HepG2 (cell line): ENCODE data around the gene KIF26B. TPM values are rescaled to one million over a fixed set of nuclear protein-coding genes. Genes with fewer than 3 reads are reported as not detected.

Source experiments
- ATAC-seq: fragments of 200-7000 bp; cut with Tn5 transposase; 3 replicates; pipeline ENCODE4 v1.9.1; 2020; ENCODE audit warnings: mild to moderate bottlenecking, moderate library complexity
- BruUV-seq: library from RNA; stranded (reverse); fragments of 400-500 nt; replicated peaks from 2 replicates; lab custom pipeline; 2021; lab: Mats Ljungman, UMichigan
- CTCF ChIA-PET: fragments of 300-600 bp; formaldehyde crosslinking; extraction: SDS; loops from one replicate; lab custom pipeline; 2021; ENCODE audit warnings: low total read pairs, inconsistent platforms, low intra/inter-chr PET ratio; lab: Yijun Ruan, JAX
- POLR2A ChIA-PET: fragments of 350-600 bp; sonication (Branson Sonifier 250); formaldehyde crosslinking; loops from one replicate; lab custom pipeline; 2020; ENCODE audit warnings: antibody characterized with exemption, inconsistent platforms; lab: Yijun Ruan, JAX
- DNase-seq: peaks from one replicate; pipeline ENCODE4 v3.0.0-alpha.2; 2015; ENCODE audit warnings: low spot score
- FAIRE-seq: peaks from 3 replicates; lab custom pipeline; 2011; peaks lifted over from hg19 to GRCh38; lab: Jason Lieb, UNC
- H2AFZ ChIP-seq: one replicate; pipeline ENCODE4 v1.6.1; 2011; ENCODE audit warnings: low read length, inconsistent platforms
- H3K27ac ChIP-seq: fragments of 300-600 bp; 3 replicates; pipeline ENCODE4 v1.8.0; 2011; ENCODE audit warnings: mixed run types, mild to moderate bottlenecking, mixed read lengths, low read length, inconsistent platforms; ENCODE audit not compliant: insufficient read depth; ENCODE audit errors: extremely low read length
- H3K27me3 ChIP-seq, 2 experiments: fragments of 200-600 bp in 1 of 2; 2 replicates in 1 of 2; 3 replicates in 1 of 2; pipeline versions ENCODE4 v1.6.0 to v1.8.0; 2011; ENCODE audit warnings: low read length in 2 of 2, mild to moderate bottlenecking in 2 of 2, moderate library complexity in 2 of 2, inconsistent platforms in 1 of 2; ENCODE audit not compliant: insufficient read depth in 2 of 2, control insufficient read depth in 1 of 2
- H3K36me3 ChIP-seq, 2 experiments: fragments of 200-600 bp in 1 of 2; replicated peaks in 1 of 2; 2 replicates in 1 of 2; 3 replicates in 1 of 2; pipeline versions ENCODE4 v1.5.1 to v1.8.0; 2011; ENCODE audit warnings: low read length in 2 of 2, inconsistent platforms in 1 of 2; ENCODE audit not compliant: insufficient read depth in 2 of 2, control insufficient read depth in 1 of 2
- H3K4me1 ChIP-seq: 2 replicates; pipeline ENCODE4 v1.5.1; 2012; ENCODE audit warnings: low read length, inconsistent platforms; ENCODE audit not compliant: insufficient read depth
- H3K4me2 ChIP-seq: 2 replicates; pipeline ENCODE4 v1.6.0; 2011; ENCODE audit warnings: low read depth, low read length, inconsistent platforms
- H3K4me3 ChIP-seq, 3 experiments: fragments of 200-600 bp in 1 of 3; sonication (generic), shearing (Covaris generic) in 1 of 3; replicated peaks in 1 of 3; 2 replicates each; pipeline ENCODE4 v1.5.1; 2011 to 2016; ENCODE audit warnings: low read length in 3 of 3, inconsistent platforms in 2 of 3, low read depth in 2 of 3, mild to moderate bottlenecking in 2 of 3, control low read depth in 1 of 3, mixed read lengths in 1 of 3; ENCODE audit not compliant: insufficient read depth in 1 of 3
- H3K79me2 ChIP-seq: one replicate; pipeline ENCODE4 v1.6.1; 2011; ENCODE audit warnings: low read length, inconsistent platforms; ENCODE audit not compliant: insufficient read depth
- H3K9ac ChIP-seq: 2 replicates; pipeline ENCODE4 v1.6.0; 2011; ENCODE audit warnings: mild to moderate bottlenecking, low read depth, low read length, inconsistent platforms; ENCODE audit not compliant: insufficient read depth
- H3K9me3 ChIP-seq: 2 replicates; pipeline ENCODE4 v1.5.1; 2012; ENCODE audit warnings: mild to moderate bottlenecking, low read length
- H4K20me1 ChIP-seq: 2 replicates; pipeline ENCODE4 v1.6.0; 2011; ENCODE audit warnings: inconsistent platforms, mild to moderate bottlenecking, low read length, moderate library complexity; ENCODE audit not compliant: insufficient read depth
- HCFC1 ChIP-seq: fragments of 150-350 bp; IDR thresholded peaks from 2 replicates; pipeline ENCODE4 v1.6.1; 2014; ENCODE audit warnings: low read depth, low read length
- POGZ ChIP-seq: sonication (generic); formaldehyde crosslinking; IDR thresholded peaks from 2 replicates; pipeline ENCODE4 v1.4.0; 2020; ENCODE audit warnings: mild to moderate bottlenecking, missing genetic modification reagents
- RFX5 ChIP-seq: IDR thresholded peaks from 2 replicates; pipeline ENCODE4 v1.6.1; 2011; ENCODE audit warnings: low read depth, low read length, improper control_type of control experiment
- SMC3 ChIP-seq: IDR thresholded peaks from 2 replicates; pipeline ENCODE4 v1.6.1; 2011; ENCODE audit warnings: low read length, improper control_type of control experiment
- ZNF318 ChIP-seq: sonication (generic); formaldehyde crosslinking; IDR thresholded peaks from 2 replicates; pipeline ENCODE4 v1.4.0; 2020; ENCODE audit warnings: mild to moderate bottlenecking, missing genetic modification reagents
- ZNF766 ChIP-seq: sonication (generic); formaldehyde crosslinking; IDR thresholded peaks from 2 replicates; pipeline ENCODE4 v1.5.0; 2020; ENCODE audit warnings: missing genetic modification reagents, borderline replicate concordance
- WGBS: methylation state at CpG from one replicate; pipeline ENCODE4 v1.1.6; 2017; ENCODE audit warnings: low lambda C conversion rate; 5-methylcytosine and 5-hydroxymethylcytosine counted together
- in situ Hi-C: cut with HindIII; loops from 2 replicates; pipeline ENCODE4 v1.10.0; 2017; ENCODE audit warnings: low pct_unique_long_range_greater_than_20kb; ENCODE audit not compliant: extremely low pct_ligation_motif_present
- intact Hi-C: fragments of 100-400 bp; cut with micrococcal nuclease; formaldehyde crosslinking; loops from one replicate; pipeline ENCODE4 v1.10.0; 2022; ENCODE audit not compliant: unreplicated experiment
- polyA plus RNA-seq, 8 experiments: library from polyadenylated mRNA; depleted of rRNA in 3 of 8; stranded (reverse) in 7 of 8; unstranded in 1 of 8; fragments of >200 nt; fragmentation: Illumina TruSeq in 4 of 8; extraction: Trizol in 4 of 8; gene quantifications; 2 replicates each; pipeline versions ENCODE4 v1.2.1 to v1.2.3, GENCODE V29; 2011 to 2016; ENCODE audit warnings: low read depth in 4 of 8, missing spikeins in 1 of 8, mixed read lengths in 1 of 8; ENCODE audit not compliant: insufficient read depth in 1 of 8
- total RNA-seq, 5 experiments: library from RNA; depleted of rRNA; stranded (reverse); fragments of >200 nt; fragmentation: Illumina TruSeq; extraction: Trizol; gene quantifications; 2 replicates each; pipeline ENCODE4 v1.2.3, GENCODE V29; 2016; ENCODE audit warnings: low read depth in 1 of 5

Gene KIF26B
- total and polyA plus RNA-seq, 2 of the 13 experiments (the other 11 are each of a cell fraction or from before 2014, with no cell fraction given) = 0.08 to 0.09 TPM

DNA sequence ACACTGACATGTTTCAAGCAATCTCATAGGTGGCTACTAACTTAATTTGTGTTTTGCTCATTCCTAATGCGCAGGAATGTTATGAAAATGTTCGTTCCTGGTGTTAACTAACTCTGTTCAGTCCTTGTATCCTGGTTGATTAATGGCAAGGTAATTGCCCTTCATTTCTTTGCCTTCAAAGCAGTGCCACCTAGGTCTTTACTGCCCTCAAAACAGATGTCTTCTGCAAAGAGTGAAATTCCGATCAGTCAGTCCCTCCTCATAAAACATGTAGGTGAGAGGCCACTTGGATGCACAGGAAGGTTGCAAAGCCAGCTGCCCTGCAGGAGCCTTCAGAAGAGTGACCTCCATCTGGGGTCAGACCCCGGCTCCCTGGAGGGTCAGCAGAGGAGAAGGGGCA, 179.4 kb downstream of the KIF26B start (continued):
- TF ChIP-seq ZNF766 = no peak
- no peak for TF ChIP-seq POGZ (CRISPR knock-in tag)
- TF ChIP-seq HCFC1 = no peak

DNA sequence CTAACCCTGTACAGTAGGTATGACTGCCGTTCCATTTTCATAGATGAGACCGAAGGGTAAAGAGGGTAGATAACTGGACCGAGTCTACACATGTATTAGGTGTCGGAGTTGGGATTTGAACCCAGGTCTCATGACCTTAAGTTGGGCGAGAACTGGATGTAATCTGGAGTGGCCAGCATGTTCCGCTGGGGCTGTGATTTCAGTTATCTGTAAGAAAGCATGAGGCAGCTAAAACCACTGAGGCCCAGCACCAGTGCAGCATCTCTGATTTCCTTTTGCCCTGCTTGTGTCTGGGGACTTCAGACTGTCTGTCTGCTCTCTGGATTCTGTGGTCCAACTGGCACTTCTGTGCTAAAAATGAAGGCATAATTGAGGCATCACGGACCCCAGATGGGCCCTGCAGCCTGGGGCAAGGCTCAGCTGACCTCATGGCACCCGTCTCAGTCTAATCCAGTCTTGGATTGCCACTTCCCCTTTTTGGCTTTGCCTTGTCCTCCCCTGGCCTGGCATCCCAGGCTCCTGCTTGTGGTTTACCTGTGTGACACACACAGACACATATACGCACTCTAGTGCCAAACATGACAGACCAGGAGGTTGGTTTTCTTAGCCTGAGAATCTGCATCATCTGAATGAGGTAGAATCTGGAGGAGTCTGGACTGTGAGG, 180.2 kb downstream of the KIF26B start:
- FAIRE-seq (no peak), DNase-seq (no peak), ATAC-seq (no peak)
- BruUV-seq = no TSS peak
- H3K27ac ChIP-seq = no peak overlapping the region
- no peaks in the 10 kb centered on the region for H3K36me3 ChIP-seq
- TF ChIP-seq RFX5 (no peak), ZNF318 (CRISPR knock-in tag) (no peak), SMC3 (no peak)
- CTCF ChIA-PET = no interaction called here
- no peaks in the 10 kb centered on the region for H3K9me3 ChIP-seq
- no peak overlapping the region for H3K4me3 ChIP-seq
- no peaks in the 10 kb centered on the region; a peak in 1 of 5 replicates for H3K27me3 ChIP-seq
- in situ Hi-C loops (no loop called here), intact Hi-C loops (no loop called here)
- no peak overlapping the region for H3K9ac ChIP-seq
- no peak overlapping the region for H2AFZ ChIP-seq
- H3K4me1 ChIP-seq = no peaks in the 10 kb centered on the region
- H3K4me2 ChIP-seq = no peak overlapping the region
- H3K79me2 ChIP-seq = no peaks in the 10 kb centered on the region
- POLR2A ChIA-PET = no interaction called here
- WGBS = 62% methylated on average over 8 of the region's 9 CpGs
- no peaks in the 10 kb centered on the region for H4K20me1 ChIP-seq
